Breast epithelium (tissue), 4 donors: ENCODE results near the gene FAM107A. TPM values are rescaled to one million over a fixed set of nuclear protein-coding genes. Genes with fewer than 3 reads are reported as not detected.

ENCODE experiments used
- DNase-seq, 2 donors: peaks; one replicate each; pipeline ENCODE4 v3.0.0-alpha.2; 2019; ENCODE audit warnings: low spot score in 2 of 2
- H3K27ac ChIP-seq, 2 donors: fragments of 200-600 bp; sonication (generic) in 1 of 2; one replicate each; pipeline ENCODE4 v1.5.1; 2016 to 2019; ENCODE audit warnings: mild to moderate bottlenecking in 1 of 2
- H3K27me3 ChIP-seq, 2 donors: fragments of 200-600 bp; sonication (generic) in 1 of 2; one replicate each; pipeline versions ENCODE4 v1.5.1 to v1.6.0; 2017 to 2019; ENCODE audit warnings: control low read depth in 1 of 2, mild to moderate bottlenecking in 1 of 2
- H3K36me3 ChIP-seq: fragments of 200-600 bp; one replicate; pipeline ENCODE4 v1.5.1; 2019
- H3K4me1 ChIP-seq, 2 donors: fragments of 200-600 bp; sonication (generic); one replicate each; pipeline ENCODE4 v1.5.1; 2016 to 2019; ENCODE audit warnings: control low read depth in 1 of 2
- H3K4me3 ChIP-seq, 3 donors: fragments of 200-600 bp; sonication (generic); 1 replicate in 2 of 3; 2 replicates in 1 of 3; pipeline ENCODE4 v1.5.1; 2016 to 2019; ENCODE audit warnings: mild to moderate bottlenecking in 3 of 3, moderate library complexity in 2 of 3
- H3K9me3 ChIP-seq, 2 donors: fragments of 200-600 bp; sonication (generic) in 1 of 2; one replicate each; pipeline ENCODE4 v1.5.1; 2016 to 2019; ENCODE audit warnings: control low read depth in 1 of 2
- CTCF ChIP-seq, 3 donors: fragments of 450-650 bp; IDR thresholded peaks; one replicate each; pipeline ENCODE4 v1.5.1; 2016 to 2017; ENCODE audit warnings: antibody characterized with exemption in 3 of 3, mild to moderate bottlenecking in 3 of 3, moderate library complexity in 3 of 3
- POLR2A ChIP-seq: fragments of 450-650 bp; IDR thresholded peaks from one replicate; pipeline ENCODE4 v1.6.1; 2016; ENCODE audit warnings: antibody characterized with exemption, mild to moderate bottlenecking, moderate library complexity
- POLR2AphosphoS5 ChIP-seq, 3 donors: sonication (generic); formaldehyde crosslinking; IDR thresholded peaks; one replicate each; pipeline ENCODE4 v1.6.1; 2017; ENCODE audit warnings: antibody characterized with exemption in 3 of 3
- intact Hi-C: fragments of 100-400 bp; cut with DNase I; formaldehyde crosslinking; loops from one replicate; pipeline ENCODE4 v1.15.1; 2023; ENCODE audit warnings: low total_unique reads
- total RNA-seq, 3 donors: library from RNA; depleted of rRNA; stranded (reverse); fragments of >200 nt; gene quantifications; one replicate each; pipeline ENCODE4 v1.1.0, GENCODE V29; 2016

The FAM107A gene
- total RNA-seq, 3 donors from 2014 or later: 17.7 to 64.5 (median 31.9) TPM

GRCh38 chr3:58564054-58564453, 13.1 kb downstream of the FAM107A start:
- no peaks in the 10 kb centered on the region for H3K36me3 ChIP-seq

GRCh38 chr3:58563386-58564035, 13.7 kb downstream of the FAM107A start:
- Histone ChIP-seq H3K4me1 (no peaks in the 10 kb centered on the region), H3K36me3 (no peaks in the 10 kb centered on the region), H3K4me3 (no peak overlapping the region), H3K9me3 (no peaks in the 10 kb centered on the region), H3K27me3 (no peaks in the 10 kb centered on the region), H3K27ac (no peak overlapping the region)
- no peak for DNase-seq
- TF ChIP-seq POLR2A (no peak), POLR2AphosphoS5 (IDR thresholded peaks at IDR 0.05) (no peak), CTCF (IDR thresholded peaks at IDR 0.05) (no peak)
- intact Hi-C loops: no loop called here

More at GRCh38 chr3:58564054-58564453, 13.1 kb downstream of the FAM107A start:
- intact Hi-C loops: no loop called here
- no peak overlapping the region for H3K27ac ChIP-seq
- H3K4me3 ChIP-seq: no peak overlapping the region
- no peaks in the 10 kb centered on the region for H3K27me3 ChIP-seq
- no peak for DNase-seq
- H3K9me3 ChIP-seq: no peaks in the 10 kb centered on the region
- TF ChIP-seq CTCF (IDR thresholded peaks at IDR 0.05) (no peak), POLR2AphosphoS5 (IDR thresholded peaks at IDR 0.05) (no peak), POLR2A (no peak)
- H3K4me1 ChIP-seq: no peaks in the 10 kb centered on the region

- Histone ChIP-seq H3K36me3 (no peaks in the 10 kb centered on the region), H3K4me3 (no peak overlapping the region), H3K27me3 (no peaks in the 10 kb centered on the region), H3K27ac (no peak overlapping the region), H3K4me1 (no peaks in the 10 kb centered on the region), H3K9me3 (no peaks in the 10 kb centered on the region)
- no peak for TF ChIP-seq CTCF (IDR thresholded peaks at IDR 0.05)
- no peak for TF ChIP-seq POLR2AphosphoS5 (IDR thresholded peaks at IDR 0.05)
- no peak for TF ChIP-seq POLR2A
- intact Hi-C loops: no loop called here
- no peak for DNase-seq
Observed at GRCh38 chr3:58562498-58562897, 14.7 kb downstream of the FAM107A start.

- TF ChIP-seq POLR2A: no peak
- TF ChIP-seq POLR2AphosphoS5 (IDR thresholded peaks at IDR 0.05): no peak
- TF ChIP-seq CTCF (IDR thresholded peaks at IDR 0.05): no peak
- no peak for DNase-seq
- H3K4me3 ChIP-seq: no peak overlapping the region
- no peak overlapping the region for H3K27ac ChIP-seq
- no peaks in the 10 kb centered on the region for H3K36me3 ChIP-seq
- no peaks in the 10 kb centered on the region for H3K27me3 ChIP-seq
- intact Hi-C loops: no loop called here
- H3K4me1 ChIP-seq: no peaks in the 10 kb centered on the region
- H3K9me3 ChIP-seq: no peaks in the 10 kb centered on the region
Observed at GRCh38 chr3:58560771-58561311, 16.4 kb downstream of the FAM107A start.

- TF ChIP-seq CTCF (IDR thresholded peaks at IDR 0.05) (no peak), POLR2A (no peak), POLR2AphosphoS5 (IDR thresholded peaks at IDR 0.05) (no peak)
- no peak overlapping the region for H3K27ac ChIP-seq
- H3K27me3 ChIP-seq: no peaks in the 10 kb centered on the region
- intact Hi-C loops: no loop called here
- DNase-seq: no peak
- H3K9me3 ChIP-seq: no peaks in the 10 kb centered on the region
- H3K4me3 ChIP-seq: no peak overlapping the region
- no peaks in the 10 kb centered on the region for H3K4me1 ChIP-seq
- no peaks in the 10 kb centered on the region for H3K36me3 ChIP-seq
Observed at GRCh38 chr3:58559586-58559985, 17.6 kb downstream of the FAM107A start.
